ENCODE data around the gene NR1I3.
"Not testable (repeated sequence)": the region's sequence is repeated elsewhere in the genome, so short reads cannot be mapped to it uniquely, and the experiment has no call there.

NR1I3 gene, protein sequence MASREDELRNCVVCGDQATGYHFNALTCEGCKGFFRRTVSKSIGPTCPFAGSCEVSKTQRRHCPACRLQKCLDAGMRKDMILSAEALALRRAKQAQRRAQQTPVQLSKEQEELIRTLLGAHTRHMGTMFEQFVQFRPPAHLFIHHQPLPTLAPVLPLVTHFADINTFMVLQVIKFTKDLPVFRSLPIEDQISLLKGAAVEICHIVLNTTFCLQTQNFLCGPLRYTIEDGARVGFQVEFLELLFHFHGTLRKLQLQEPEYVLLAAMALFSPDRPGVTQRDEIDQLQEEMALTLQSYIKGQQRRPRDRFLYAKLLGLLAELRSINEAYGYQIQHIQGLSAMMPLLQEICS

GRCh38 chr1:161238039-161238473 is at the start of gene NR1I3:
TSS of gene NR1I3 (minus strand) at chr1:161238203. CDS start at chr1:161236565, 1,638 bp downstream.
- no peak for DNase-seq

DNA sequence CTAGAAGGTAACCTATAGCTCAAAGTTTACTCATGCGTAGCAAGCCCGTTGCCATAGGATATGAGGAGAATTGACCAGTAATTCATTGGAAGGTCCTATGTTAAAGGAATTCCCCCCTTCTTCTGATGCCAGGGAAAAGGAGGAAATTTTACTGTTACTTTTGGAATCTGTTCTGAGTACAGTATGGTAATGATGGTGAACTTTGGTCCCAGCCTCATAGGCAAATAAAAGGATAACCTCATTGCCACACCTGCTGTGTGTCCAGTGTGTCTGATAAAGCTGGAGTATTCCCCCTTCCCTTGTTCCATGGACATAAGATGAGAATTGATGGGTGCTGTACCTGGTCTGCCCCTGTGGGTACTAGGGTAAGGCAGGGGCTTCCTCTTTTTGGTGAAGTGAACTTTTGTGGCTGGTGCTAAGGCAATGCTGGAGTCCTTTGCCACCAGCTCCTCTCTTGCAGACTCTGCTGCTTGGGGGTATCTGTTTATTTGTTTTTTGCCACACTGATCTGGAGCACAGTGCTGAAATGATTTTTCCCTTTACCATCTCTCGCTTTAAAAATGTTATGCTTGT is 49.6 kb upstream of the NR1I3 start:
- DNase-seq: no peak

- no peak for DNase-seq
Measured at GRCh38 chr1:161285521-161285920, 47.5 kb upstream of the NR1I3 start.

DNA sequence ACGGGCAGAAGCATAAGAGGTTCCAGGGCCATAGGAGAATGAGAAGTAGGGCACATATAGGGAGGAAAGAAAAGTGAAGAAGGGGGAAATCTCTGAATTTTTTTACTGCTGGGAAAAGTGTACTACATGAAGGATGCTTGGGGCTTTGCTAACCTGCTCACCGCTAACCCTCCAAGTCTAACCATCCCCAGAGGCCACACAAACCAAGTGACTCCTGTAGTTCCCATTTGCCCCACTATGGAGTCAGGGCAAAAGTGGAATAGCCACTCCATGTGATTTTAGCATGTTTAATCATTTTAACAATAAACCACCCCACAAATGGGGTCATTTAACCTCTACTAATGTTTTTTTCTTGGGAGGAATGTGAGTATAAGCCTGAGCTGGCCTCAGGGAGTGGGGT is 47.1 kb upstream of the NR1I3 start:
- DNase-seq: no peak

DNA sequence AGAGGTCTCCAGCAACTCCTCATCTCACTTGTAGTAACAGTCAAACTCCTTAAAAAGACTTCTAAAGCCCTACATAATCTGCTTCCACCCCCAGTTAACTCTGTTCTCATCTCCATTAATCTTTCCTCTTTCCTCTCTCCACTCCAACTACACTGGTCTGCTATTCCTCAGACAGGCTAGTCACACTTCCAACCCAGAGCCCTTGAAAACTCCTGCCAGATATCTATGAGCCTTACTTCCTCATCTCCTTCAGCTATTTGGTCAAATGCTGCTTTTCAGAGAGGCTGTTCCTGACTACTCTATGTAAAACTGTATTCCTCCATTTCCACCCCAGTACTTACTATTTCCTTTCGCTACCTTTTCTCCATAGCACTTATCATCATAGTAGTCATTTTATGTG is 45.0 kb upstream of the NR1I3 start:
- no peak for DNase-seq

DNA sequence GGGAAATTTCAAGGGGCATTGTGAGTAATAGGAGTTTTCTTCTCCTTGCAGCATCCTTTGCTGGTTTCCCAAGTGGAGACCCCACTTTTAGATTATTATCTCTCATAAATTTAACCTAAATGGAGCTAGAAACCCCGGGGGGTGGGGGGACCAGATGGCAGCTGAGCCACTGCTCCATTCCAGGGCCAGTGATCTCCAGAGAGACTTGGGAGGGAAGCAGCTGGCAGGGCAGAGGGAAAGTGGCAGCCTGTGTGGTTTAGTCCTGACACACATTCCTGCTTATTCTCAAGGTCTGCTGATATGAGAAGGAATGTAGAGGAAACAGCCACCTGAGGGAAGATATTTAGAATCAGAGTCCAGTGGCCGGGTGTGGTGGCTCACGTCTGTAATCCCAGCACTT is 36.9 kb upstream of the NR1I3 start:
- DNase-seq: no peak

DNA sequence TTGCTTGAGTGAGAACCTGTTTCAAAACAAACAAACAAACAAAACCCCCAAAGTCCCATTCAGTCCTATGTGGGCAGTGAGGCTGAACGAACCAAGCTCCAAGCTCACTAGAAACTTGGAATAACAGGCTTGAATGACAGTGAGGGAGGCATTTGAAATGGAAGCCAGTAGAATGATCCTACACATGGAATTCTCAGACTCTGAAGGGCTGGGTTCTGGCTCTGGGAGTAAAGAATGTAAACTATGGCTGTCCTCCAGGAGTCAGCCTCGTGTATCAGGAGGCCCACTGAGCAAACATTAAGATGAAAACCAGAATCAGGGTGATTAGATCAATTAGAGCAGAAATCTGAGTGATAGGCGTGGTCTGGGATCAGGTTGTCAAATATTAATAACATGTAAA is 35.4 kb upstream of the NR1I3 start:
- no peak for DNase-seq

DNA sequence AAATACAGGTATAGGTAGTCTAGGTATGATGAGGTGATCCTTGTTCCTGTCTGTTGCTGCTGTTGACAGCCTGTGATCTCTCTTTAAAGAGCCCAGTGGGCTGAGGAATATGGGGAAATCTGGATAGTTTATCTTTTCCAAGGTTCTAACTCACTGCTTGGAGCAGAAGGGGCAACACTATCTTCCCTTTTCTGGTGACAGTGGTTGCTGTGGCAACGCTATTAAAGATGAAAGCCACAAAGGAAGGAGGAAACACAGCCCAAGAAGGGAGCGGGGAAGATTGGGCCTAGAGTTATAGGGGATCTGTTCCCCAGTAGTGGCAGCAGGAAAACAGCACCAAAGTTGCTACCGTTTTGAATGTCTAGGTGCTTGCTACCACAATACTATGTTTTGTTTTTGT is 29.3 kb upstream of the NR1I3 start:
- DNase-seq: no peak

- no peak for DNase-seq
Measured at GRCh38 chr1:161266836-161267235, 28.8 kb upstream of the NR1I3 start.

DNA sequence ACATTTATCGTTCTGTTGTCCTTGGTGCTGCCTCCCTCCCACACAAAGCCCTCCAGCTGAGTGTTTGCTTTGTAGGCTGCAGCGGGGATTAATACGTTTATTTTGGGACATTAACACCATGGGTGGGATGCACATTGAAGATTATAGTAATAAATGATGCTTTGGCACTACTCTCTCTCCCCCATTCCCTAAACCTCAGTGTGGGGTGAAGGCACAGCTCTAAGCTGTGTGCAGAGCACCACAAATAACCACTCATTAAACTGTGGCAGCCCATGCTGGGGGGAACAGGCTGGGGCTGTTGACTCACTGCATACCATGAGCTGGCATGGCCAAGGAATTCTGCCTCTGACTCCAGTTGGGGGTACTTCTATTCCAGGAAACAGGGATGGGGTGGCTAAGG is 28.2 kb upstream of the NR1I3 start:
- DNase-seq: no peak

DNA sequence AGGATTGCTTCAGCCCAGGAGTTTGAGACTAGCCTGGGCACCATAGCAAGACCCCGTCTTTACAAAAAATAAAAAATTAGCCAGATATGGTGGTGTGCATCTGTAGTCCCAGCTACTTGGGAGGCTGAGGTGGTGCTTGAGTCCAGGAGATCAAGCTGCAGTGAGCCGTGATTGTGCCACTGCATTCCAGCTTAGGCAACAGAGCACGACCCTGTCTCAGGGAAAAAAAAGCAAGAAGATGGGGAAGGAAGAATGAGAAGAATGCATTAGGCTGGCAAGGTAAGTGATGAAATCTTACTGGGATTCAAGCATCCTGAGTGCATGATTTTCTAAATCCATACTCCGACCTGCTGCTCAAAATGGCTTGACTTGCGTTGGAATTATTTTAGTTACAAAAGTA is 27.3 kb upstream of the NR1I3 start:
- DNase-seq: no peak

GRCh38 chr1:161261261-161262235 is 23.5 kb upstream of the NR1I3 start:
- DNase-seq: no peak

- DNase-seq: no peak
Measured at GRCh38 chr1:161260376-161261260, 22.6 kb upstream of the NR1I3 start.

DNA sequence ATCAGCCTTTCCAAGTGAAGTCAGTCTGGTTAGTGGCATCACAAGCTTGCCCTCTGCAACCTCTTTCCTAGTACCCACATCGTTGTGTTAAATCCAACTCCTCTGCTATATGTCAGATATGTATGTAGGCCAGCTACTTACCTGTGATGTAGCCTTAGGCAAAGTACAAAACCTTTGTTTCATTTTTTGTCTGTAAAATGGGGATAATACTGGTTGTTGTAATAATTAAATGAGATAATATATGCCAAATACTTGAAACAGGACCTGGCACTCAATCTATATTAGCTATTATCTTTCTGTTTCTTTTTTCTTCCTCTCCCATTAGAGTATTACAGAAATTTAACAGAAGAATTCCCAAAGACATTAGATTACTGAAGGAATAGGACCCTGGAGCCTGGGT is 21.8 kb upstream of the NR1I3 start:
- DNase-seq: no peak

DNA sequence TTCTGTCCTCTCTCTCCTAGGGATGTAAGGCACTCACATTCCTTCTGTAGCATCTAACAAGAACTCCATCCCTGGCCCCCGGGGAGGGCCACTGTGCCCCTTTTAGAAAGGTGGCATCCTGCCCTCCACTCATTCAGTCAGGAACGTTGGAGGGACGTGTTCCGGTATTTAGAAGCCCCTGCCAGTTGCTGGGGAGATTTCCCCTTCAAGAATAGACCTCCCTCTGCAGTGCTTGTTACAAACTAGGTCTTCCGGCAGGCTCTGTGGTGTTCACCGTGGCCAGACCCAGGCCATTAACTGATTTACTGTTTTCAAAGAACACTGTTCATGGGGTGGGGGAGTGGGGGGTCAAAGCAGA is 21.3 kb upstream of the NR1I3 start:
- no peak for DNase-seq

- peak in 1 of 2 experiments; percentile 51 for DNase-seq
Measured at GRCh38 chr1:161258439-161259344, 20.7 kb upstream of the NR1I3 start, which contains the start of gene PCP4L1. TSS of gene PCP4L1 (plus strand) at chr1:161258745. CDS start at chr1:161258975, 230 bp downstream.

GRCh38 chr1:161257109-161257508 is 19.1 kb upstream of the NR1I3 start:
- DNase-seq: not testable (repeated sequence)

DNA sequence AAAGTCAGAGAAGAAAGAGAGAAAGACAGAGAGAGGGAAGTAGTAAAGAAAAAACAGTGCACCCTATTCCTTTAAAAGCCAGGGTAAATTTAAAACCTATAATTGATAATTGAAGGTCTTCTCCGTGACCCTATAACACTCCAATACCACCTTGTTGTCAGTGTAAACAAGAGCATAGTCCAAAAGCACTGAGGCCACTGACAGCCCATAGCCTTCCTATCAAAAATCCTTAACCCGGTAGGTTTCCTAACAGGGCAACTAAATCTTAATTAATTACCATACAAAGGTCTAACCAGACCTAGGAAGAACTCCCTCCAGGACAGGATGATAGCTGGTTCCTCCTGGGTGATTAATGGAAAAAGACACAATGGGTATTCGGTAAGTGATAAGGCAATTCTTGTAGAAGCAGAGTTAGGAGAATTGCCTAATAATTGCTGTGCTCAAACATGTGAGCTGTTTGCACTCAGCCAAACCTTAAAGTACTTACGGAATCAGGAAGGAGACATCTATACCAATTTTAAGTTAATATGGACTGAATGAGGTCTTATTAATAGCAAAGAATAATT is 18.0 kb upstream of the NR1I3 start:
- not testable (repeated sequence) for DNase-seq

DNA sequence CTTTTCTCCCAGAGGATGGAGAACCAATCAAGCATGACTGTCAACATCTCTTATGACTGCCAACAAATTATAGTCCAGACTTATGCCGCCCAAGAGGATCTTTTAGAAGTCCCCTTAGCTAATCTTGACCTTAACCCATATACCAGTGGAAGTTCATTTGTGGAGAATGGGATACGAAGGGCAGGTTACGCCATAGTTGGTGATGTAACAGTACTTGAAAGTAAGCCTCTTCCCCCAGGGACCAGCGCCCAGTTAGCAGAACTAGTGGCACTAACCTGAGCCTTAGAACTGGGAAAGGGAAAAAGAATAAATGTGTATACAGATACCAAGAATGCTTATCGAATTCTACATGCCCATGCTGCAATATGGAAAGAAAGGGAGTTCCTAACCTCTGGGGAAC is 17.3 kb upstream of the NR1I3 start:
- DNase-seq: not testable (repeated sequence)

GRCh38 chr1:161251579-161251978 is 13.6 kb upstream of the NR1I3 start:
- DNase-seq: no peak

DNA sequence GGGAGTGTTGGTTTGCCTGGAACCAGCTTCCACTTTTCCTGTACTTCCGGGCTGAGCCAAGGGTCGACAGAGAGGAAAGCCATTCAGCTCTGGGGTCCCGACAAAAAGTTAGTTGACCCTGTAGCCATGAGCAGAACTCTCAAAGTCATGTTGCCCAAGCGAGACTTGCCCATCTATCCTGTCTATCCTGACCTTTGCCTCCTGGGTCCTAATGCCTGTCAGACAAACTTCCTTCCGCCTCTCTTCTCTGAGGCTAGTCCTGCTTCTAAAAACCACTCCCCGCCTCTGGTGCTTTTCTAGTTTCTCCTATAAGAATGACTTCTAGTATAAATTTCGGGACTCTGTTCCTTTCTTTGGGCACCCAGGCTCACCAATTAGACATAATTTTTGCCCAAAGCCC is 12.8 kb upstream of the NR1I3 start:
- DNase-seq: no peak

All from NCI-H446 (cell line).